Bronchial epithelial cell (primary cell): ENCODE data around the gene HGS. TPM values are rescaled to one million over a fixed set of nuclear protein-coding genes. Genes with fewer than 3 reads are reported as not detected.
A peak's percentile ranks its signal among the peaks of the same experiment; 100 is the strongest.

Experiments used
- DNase-seq: peaks from one replicate; pipeline ENCODE4 v3.0.0-alpha.2; 2010; ENCODE audit warnings: low read depth
- FAIRE-seq: peaks from 2 replicates; lab custom pipeline; 2011; peaks lifted over from hg19 to GRCh38; lab: Jason Lieb, UNC
- H3K27me3 ChIP-seq: 2 replicates; pipeline ENCODE4 v1.5.1; 2011; ENCODE audit warnings: low read length; ENCODE audit not compliant: control insufficient read depth, insufficient read depth
- H3K36me3 ChIP-seq: 2 replicates; pipeline ENCODE4 v1.5.1; 2011; ENCODE audit warnings: low read length; ENCODE audit not compliant: control insufficient read depth, insufficient read depth
- H3K4me3 ChIP-seq: 2 replicates; pipeline ENCODE4 v1.5.1; 2011; ENCODE audit warnings: mild to moderate bottlenecking, low read depth, low read length, control low read depth
- total RNA-seq: library from RNA; depleted of rRNA; stranded (reverse); fragments of >200 nt; gene quantifications from 2 replicates; pipeline ENCODE4 v1.2.1, GENCODE V29; 2014
- TF ChIP-seq, protein P1 (sequence below): IDR thresholded peaks from 2 replicates; pipeline ENCODE4 v1.5.1; 2011; ENCODE audit warnings: mild to moderate bottlenecking, moderate library complexity, low read length, control low read depth, inconsistent platforms; ENCODE audit not compliant: insufficient read depth, severe bottlenecking

HGS gene
- total RNA-seq, 1 donor from 2014 or later: 77.7 TPM

- Histone ChIP-seq H3K36me3 (no peaks in the 10 kb centered on the region), H3K27me3 (no peaks in the 10 kb centered on the region), H3K4me3 (no peak overlapping the region)
- DNase-seq (no peak), FAIRE-seq (no peak)
- TF ChIP-seq, protein P1, sequence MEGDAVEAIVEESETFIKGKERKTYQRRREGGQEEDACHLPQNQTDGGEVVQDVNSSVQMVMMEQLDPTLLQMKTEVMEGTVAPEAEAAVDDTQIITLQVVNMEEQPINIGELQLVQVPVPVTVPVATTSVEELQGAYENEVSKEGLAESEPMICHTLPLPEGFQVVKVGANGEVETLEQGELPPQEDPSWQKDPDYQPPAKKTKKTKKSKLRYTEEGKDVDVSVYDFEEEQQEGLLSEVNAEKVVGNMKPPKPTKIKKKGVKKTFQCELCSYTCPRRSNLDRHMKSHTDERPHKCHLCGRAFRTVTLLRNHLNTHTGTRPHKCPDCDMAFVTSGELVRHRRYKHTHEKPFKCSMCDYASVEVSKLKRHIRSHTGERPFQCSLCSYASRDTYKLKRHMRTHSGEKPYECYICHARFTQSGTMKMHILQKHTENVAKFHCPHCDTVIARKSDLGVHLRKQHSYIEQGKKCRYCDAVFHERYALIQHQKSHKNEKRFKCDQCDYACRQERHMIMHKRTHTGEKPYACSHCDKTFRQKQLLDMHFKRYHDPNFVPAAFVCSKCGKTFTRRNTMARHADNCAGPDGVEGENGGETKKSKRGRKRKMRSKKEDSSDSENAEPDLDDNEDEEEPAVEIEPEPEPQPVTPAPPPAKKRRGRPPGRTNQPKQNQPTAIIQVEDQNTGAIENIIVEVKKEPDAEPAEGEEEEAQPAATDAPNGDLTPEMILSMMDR: no peak
Observed at GRCh38 chr17:81638683-81639082, 45.1 kb upstream of the HGS start.

GRCh38 chr17:81640011-81640410, 43.8 kb upstream of the HGS start:
- H3K36me3 ChIP-seq: no peaks in the 10 kb centered on the region
- H3K4me3 ChIP-seq: no peak overlapping the region
- no peaks in the 10 kb centered on the region for H3K27me3 ChIP-seq
- DNase-seq (no peak), FAIRE-seq (no peak)
- TF ChIP-seq, protein P1: no peak

DNA sequence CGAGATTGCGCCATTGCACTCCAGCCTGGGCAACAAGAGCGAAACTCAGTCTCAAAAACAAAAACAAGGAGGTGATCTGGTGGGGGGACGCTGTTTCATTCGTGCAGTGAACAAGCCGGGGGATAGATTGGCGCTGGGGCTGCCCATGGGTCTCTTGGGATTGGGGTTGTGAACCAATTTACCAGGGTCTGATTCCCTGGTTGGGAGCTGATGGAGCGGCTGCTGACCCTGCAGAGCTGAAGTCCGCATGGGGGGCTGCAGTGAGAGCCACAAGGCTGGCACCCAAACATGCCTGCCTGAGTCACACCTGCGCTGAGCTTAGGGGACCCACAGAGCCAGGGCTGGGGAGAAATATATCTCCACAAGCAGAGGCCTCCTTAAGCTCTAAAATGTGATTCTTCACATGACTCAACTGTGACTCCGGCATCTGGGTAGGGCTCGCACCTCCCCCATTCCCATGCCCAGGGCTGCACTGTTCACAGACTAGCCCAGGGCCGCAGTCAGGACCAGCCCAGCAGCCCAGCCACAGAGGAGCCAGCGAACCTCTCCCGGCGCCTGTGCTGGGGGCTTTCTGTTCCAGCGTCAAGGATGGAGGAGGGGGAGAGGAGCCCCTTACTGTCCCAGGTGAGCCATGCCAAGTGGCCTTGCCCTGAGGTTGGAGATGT, 41.9 kb upstream of the HGS start:
- TF ChIP-seq, protein P1: no peak
- Histone ChIP-seq H3K36me3 (no peaks in the 10 kb centered on the region), H3K4me3 (no peak overlapping the region), H3K27me3 (peaks cover 1% of the 10 kb centered on the region)
- no peak for FAIRE-seq
- peak; percentile 74 for DNase-seq

DNA sequence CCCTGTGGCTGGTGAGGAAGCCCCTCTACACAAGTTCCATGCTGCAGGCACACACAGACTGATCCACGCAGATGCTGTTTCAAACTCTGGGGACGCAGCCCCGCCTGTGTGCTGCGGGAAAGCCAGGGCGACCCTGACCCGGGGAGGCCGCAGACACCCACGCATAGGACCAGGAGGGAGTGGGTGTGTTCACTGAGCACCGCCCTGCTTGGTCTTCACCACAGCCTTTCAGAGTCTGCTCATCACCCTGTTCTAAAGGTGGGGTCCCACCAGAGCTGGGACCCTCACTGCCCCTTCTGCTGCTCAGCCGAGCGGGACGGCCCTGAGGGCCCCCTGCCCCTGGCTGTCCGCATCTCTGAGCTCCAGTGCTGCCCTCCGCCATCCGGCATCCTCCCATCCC, 39.3 kb upstream of the HGS start:
- H3K27me3 ChIP-seq: peaks cover 9% of the 10 kb centered on the region
- H3K4me3 ChIP-seq: no peak overlapping the region
- FAIRE-seq: no peak
- TF ChIP-seq, protein P1: no peak
- H3K36me3 ChIP-seq: no peaks in the 10 kb centered on the region
- no peak for DNase-seq

GRCh38 chr17:81644976-81645952, 38.5 kb upstream of the HGS start:
- Histone ChIP-seq H3K27me3 (peaks cover 9% of the 10 kb centered on the region), H3K4me3 (no peak overlapping the region), H3K36me3 (no peaks in the 10 kb centered on the region)
- no peak for DNase-seq
- TF ChIP-seq, protein P1: no peak
- no peak for FAIRE-seq
